Hair follicular keratinocyte (primary cell): Measurements from ENCODE around the gene BUB1B. TPM values are rescaled to one million over a fixed set of nuclear protein-coding genes. Genes with fewer than 3 reads are reported as not detected.

Source experiments
- total RNA-seq: library from RNA; depleted of rRNA; stranded (reverse); fragments of >200 nt; gene quantifications from 2 replicates; pipeline ENCODE4 v1.2.3, GENCODE V29; 2015

BUB1B gene, protein sequence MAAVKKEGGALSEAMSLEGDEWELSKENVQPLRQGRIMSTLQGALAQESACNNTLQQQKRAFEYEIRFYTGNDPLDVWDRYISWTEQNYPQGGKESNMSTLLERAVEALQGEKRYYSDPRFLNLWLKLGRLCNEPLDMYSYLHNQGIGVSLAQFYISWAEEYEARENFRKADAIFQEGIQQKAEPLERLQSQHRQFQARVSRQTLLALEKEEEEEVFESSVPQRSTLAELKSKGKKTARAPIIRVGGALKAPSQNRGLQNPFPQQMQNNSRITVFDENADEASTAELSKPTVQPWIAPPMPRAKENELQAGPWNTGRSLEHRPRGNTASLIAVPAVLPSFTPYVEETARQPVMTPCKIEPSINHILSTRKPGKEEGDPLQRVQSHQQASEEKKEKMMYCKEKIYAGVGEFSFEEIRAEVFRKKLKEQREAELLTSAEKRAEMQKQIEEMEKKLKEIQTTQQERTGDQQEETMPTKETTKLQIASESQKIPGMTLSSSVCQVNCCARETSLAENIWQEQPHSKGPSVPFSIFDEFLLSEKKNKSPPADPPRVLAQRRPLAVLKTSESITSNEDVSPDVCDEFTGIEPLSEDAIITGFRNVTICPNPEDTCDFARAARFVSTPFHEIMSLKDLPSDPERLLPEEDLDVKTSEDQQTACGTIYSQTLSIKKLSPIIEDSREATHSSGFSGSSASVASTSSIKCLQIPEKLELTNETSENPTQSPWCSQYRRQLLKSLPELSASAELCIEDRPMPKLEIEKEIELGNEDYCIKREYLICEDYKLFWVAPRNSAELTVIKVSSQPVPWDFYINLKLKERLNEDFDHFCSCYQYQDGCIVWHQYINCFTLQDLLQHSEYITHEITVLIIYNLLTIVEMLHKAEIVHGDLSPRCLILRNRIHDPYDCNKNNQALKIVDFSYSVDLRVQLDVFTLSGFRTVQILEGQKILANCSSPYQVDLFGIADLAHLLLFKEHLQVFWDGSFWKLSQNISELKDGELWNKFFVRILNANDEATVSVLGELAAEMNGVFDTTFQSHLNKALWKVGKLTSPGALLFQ
- total RNA-seq, result 9.1 and 30.6 TPM in 2 replicates

DNA sequence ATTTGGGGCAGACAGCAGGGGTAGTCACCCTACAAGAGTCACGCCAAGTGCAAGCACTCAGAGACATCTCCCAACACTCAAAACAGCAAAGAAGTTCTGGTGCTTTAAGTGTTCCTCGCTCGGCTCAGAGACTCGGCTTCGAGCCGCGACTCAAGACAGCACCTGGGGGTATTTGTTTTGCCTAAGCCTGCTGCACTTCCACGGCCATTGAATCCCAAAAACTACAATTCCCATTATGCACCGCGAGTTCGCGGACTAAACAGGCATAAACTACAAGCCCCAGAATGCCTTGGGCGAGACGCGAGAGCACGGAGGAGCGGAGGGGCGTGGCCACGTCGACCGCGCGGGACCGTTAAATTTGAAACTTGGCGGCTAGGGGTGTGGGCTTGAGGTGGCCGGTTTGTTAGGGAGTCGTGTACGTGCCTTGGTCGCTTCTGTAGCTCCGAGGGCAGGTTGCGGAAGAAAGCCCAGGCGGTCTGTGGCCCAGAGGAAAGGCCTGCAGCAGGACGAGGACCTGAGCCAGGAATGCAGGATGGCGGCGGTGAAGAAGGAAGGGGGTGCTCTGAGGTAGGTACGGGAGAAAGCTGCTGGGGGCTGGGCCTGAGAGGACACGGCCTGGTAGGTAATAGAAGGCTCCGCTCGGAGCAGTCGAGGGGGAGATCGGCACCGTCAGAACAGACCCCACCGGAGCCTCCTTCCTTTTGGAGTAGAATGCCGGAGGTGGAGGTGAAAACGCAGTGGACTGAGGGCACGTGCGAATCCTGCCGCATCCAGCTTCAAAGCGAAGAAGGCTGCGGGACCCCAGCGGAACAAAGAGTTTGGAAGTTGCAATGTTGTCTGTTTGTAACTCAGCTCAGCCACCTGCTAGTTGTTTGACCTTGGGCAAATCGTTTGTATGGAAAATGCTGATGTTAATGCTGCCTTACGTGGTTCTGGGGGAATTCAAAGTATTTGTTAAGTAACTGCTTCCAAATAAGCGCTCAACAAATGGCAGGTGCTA, at the start of gene BUB1B:
Gene BUB1B (plus strand): TSS at position 381 of the 1,000 bp plus-strand sequence. CDS start 152 bp downstream, at position 533.

DNA sequence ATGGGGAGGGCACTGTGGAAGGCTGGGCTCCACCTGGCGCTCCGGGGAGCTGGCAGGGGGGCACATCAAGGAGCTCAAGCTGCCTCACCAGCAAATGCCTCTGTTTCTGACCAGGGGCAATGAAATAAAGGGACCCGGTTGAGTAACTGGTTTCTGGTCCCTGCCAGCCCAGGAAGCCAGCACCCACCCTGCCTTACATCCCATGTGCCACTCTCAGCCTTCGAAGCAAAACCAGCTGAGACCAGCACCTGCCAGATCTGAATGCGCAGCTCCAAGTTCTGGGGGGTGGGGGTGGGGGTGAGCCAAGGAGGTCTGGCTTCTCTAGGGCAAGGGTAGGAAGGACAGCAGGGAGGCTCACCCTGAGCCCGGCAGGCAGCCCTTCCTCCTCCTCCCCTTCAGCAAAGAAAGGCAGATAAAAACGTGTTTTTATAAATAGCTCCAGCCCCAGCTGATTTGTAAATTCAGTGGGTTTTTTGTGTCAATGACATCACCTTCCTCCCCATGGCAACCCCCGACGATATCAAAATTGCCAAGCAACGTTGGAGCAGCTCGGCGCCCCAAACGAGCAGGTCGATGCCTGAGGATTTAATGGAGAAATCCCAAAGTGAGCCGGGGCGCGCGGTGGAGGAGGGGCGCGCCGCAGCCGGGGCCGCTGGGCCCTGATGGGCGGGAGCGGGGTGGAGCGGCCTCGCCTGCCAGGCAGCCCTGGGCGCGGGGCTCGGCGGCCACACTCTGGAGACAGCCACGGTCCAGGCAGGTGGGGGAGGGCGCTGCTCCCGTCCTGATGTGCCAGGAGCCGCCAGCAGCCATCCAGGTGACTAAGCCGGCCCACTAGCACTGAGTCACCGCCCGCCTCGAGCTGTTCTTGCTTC, 77.9 kb downstream of the BUB1B start, which contains the start of gene PAK6:
Gene PAK6 (plus strand): TSS at position 532 of the 872 bp plus-strand sequence. CDS start 25,723 bp downstream, outside the sequence.

Other genes starting within 250 kb of the BUB1B start
- gene GPR176, start 240.8 kb upstream of the BUB1B start, total RNA-seq, result 17.5 and 25.3 TPM in 2 replicates
- gene EIF2AK4, start 227.0 kb upstream of the BUB1B start, total RNA-seq, result 59.4 and 64.5 TPM in 2 replicates
- 219 and 254 TPM in 2 replicates for gene SRP14, start 121.9 kb upstream of the BUB1B start, total RNA-seq
- 0.04 and 0.08 TPM in 2 replicates for gene BMF, start 52.2 kb upstream of the BUB1B start, total RNA-seq
- 21.0 and 21.7 TPM in 2 replicates for gene PAK6, start 78.0 kb downstream of the BUB1B start, total RNA-seq
- gene ANKRD63, start 122.0 kb downstream of the BUB1B start, total RNA-seq, result not detected in 2 replicates
- gene PLCB2, start 146.9 kb downstream of the BUB1B start, total RNA-seq, result 1.3 and 1.6 TPM in 2 replicates
- gene INAFM2, start 162.6 kb downstream of the BUB1B start, total RNA-seq, result 14.7 and 15.4 TPM in 2 replicates
- gene CCDC9B, start 179.9 kb downstream of the BUB1B start, total RNA-seq, result 3.9 and 8.0 TPM in 2 replicates
- not detected in 2 replicates for gene PHGR1, start 190.0 kb downstream of the BUB1B start, total RNA-seq
- gene DISP2, start 197.2 kb downstream of the BUB1B start, total RNA-seq, result 0.94 and 1.4 TPM in 2 replicates
- 32.8 and 79.5 TPM in 2 replicates for gene KNSTRN, start 221.7 kb downstream of the BUB1B start, total RNA-seq
- 19.7 and 25.9 TPM in 2 replicates for gene IVD, start 244.7 kb downstream of the BUB1B start, total RNA-seq